ENCODE measurements around the gene FAM227B.
"Not testable (repeated sequence)": the region's sequence is repeated elsewhere in the genome, so short reads cannot be mapped to it uniquely, and the experiment has no call there.

GRCh38 chr15:49666486-49666885 lies 45.9 kb upstream of the FAM227B start:
- TF ChIP-seq POLR2A, POLR2AphosphoS5, TAF1, SPI1 (IDR thresholded peaks at IDR 0.05; ENCODE audit: low read depth, low read length): not testable (repeated sequence)

All from GM12891 (cell line).